Epidermal melanocyte (primary cell): ENCODE data around the gene ERICH4.
"Not testable (repeated sequence)": the region's sequence is repeated elsewhere in the genome, so short reads cannot be mapped to it uniquely, and the experiment has no call there.

Source experiments
- DNase-seq: peaks from one replicate; pipeline ENCODE4 v3.0.0; 2011; ENCODE audit warnings: low spot score; ENCODE audit not compliant: insufficient read length

ERICH4 gene

DNA sequence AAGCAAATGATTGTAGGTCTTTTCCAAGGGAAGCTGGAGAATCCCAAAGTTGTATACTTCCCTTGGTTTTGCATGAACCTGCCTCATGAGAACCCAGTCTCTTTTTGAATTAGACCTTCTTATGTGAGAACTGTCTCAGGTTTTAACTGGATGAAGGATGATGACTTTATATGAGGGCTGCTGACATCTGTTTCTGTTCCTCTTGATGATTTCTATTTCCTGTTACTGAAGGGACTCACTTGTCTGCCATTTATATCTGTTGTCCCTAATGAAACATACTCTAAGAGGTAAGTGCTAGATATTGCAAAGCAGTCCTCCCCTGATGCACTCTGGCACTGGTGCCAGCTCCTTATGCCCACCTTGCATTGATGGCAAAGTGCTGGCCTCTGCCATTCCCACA lies 33.6 kb downstream of the ERICH4 start:
- no peak for DNase-seq

- no peak for DNase-seq
Observed at GRCh38 chr19:41478171-41478570, 35.2 kb downstream of the ERICH4 start.

DNA sequence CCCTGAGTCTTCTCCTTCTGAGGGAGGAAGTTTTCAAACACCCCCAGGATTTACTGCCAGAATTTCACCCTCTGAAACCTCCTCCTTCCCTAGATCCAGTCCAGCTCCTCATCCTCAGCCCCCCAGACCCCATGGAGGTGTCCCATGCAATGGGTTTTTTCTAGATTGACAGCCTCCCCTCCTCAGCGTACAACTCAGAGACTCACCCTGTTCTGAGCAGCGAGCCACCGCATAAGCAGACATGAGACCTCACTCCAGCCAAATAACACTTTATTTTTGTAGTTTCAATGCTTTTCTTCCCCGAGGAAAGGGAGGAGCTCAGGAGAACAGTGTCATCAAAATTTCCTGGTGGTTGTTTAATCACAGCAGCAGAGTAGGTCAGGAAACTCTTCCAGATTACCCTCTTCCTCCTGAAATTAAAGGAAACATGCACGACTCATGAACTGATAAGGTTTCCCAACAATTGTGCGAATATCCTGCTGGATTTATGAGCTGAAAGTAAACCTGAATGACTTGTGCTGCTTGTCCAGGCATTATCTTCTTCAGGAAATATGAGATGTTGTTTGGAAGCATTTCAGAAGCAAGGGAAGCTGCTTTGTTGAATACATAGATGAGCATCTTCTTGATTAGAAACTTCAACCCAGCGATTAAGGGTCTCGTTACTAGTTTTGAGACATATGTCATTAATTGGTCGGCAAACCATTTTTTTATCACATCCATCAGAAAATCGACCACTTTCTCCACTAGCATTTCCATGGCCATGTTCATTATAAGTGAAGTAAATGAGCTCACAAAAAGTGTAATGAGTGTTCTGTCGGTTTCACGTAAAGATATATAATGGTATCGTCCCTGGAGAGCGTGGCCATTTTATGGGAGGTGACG lies 36.2 kb downstream of the ERICH4 start:
- DNase-seq = no peak

- DNase-seq = no peak
Observed at GRCh38 chr19:41479757-41480191, 36.8 kb downstream of the ERICH4 start.

GRCh38 chr19:41480336-41480735 lies 37.4 kb downstream of the ERICH4 start:
- DNase-seq = no peak

- DNase-seq = no peak
Observed at GRCh38 chr19:41484822-41485221, 41.9 kb downstream of the ERICH4 start.

DNA sequence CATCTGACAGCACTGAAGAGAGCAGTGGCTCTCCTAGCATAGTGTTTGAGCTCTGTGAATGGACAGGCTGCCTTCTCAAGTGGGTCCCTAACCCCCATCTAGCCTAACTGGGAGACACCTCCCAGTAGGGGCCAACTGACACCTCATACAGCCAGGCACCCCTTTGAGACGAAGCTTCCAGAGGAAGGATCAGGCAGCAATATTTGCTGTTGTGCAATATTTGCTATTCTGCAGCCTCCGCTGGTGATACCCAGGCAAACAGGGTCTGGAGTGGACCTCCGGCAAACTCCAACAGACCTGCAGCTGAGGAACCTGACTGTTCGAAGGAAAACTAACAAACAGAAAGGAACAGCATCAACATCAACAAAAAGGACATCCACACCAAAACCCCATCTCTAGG lies 44.0 kb downstream of the ERICH4 start:
- not testable (repeated sequence) for DNase-seq

DNA sequence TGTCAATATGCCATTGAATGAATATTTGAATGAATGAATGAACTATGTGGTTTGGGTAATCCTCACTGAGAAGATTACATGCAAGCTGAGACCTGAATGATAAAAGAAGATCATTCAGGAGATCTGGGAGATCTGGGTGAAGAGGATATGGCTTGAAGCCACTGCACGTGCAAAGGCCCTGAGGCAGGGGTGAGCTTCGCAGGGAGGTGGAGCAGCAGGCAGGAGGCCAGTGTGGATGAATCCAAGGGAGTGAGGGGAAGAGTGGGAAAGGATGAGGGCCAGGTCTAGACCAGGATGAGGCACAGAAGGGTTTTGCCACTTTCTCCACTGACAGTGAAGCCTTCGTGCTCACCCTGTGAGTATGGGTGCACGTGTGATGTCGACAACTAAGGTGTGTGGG lies 49.9 kb downstream of the ERICH4 start:
- no peak for DNase-seq
